Omental fat pad (tissue), 4 donors: ENCODE data around the gene MED16. TPM values are rescaled to one million over a fixed set of nuclear protein-coding genes. Genes with fewer than 3 reads are reported as not detected.

Experiments used
- small RNA-seq: library from RNA; depleted of rRNA; stranded (forward); fragments of <200 nt; gene quantifications from one replicate; pipeline ENCODE3, GENCODE V24; 2016
- total RNA-seq, 4 donors: library from RNA; depleted of rRNA; stranded (reverse); fragments of >200 nt; gene quantifications; one replicate each; pipeline ENCODE4 v1.1.0, GENCODE V29; 2016

The MED16 gene
- total RNA-seq, 4 donors from 2014 or later, result 20.1 to 34.0 (median 24.5) TPM

Small RNA genes lying within 50 kb of the gene (small RNA-seq; reads per million reads assigned to genes)
- 0.39 reads per million for gene RNU6-9

Other genes with a start within 250 kb of the MED16 start
- 10 to 100 TPM; 40.1 to 87.7 (median 47.7) TPM for gene RNF126, start 230.0 kb downstream of the MED16 start, total RNA-seq
- 100 to 1,000 TPM; 120 to 212 (median 152) TPM for gene FSTL3, start 216.8 kb downstream of the MED16 start, total RNA-seq
- under 1 TPM in 1 of 4 donors, not detected in 3; 0.95 TPM for gene PRSS57, start 197.7 kb downstream of the MED16 start, total RNA-seq
- 100 to 1,000 TPM in 1 of 4 donors, 10 to 100 TPM in 3; 44.6 to 119 (median 54.8) TPM for gene PALM, start 184.3 kb downstream of the MED16 start, total RNA-seq
- 1 to 10 TPM in 3 of 4 donors, not detected in 1; 1.4 to 9.6 (median 3.2) TPM for gene MISP, start 142.1 kb downstream of the MED16 start, total RNA-seq
- gene PTBP1, start 95.7 kb downstream of the MED16 start, total RNA-seq, result 100 to 1,000 TPM; 106 to 195 (median 137) TPM
- gene PLPPR3, start 71.2 kb downstream of the MED16 start, total RNA-seq, result not detected
- 1 to 10 TPM in 1 of 4 donors, not detected in 3; 1.1 TPM for gene AZU1, start 65.3 kb downstream of the MED16 start, total RNA-seq
- not detected for gene PRTN3, start 52.2 kb downstream of the MED16 start, total RNA-seq
- 1 to 10 TPM in 2 of 4 donors, under 1 TPM in 1, not detected in 1; 0.72 to 7.7 (median 1.0) TPM for gene ELANE, start 40.9 kb downstream of the MED16 start, total RNA-seq
- gene CFD, start 33.5 kb downstream of the MED16 start, total RNA-seq, result 1,000 to 10,000 TPM; 1,367 to 3,469 (median 2,171) TPM
- gene RNU6-9, start 297 bp upstream of the MED16 start, total RNA-seq, result not detected
- gene R3HDM4, start 20.0 kb upstream of the MED16 start, total RNA-seq, result 10 to 100 TPM; 27.1 to 55.2 (median 44.4) TPM
- gene KISS1R, start 24.1 kb upstream of the MED16 start, total RNA-seq, result under 1 TPM in 1 of 4 donors, not detected in 3; 0.24 TPM
- gene ARID3A, start 32.8 kb upstream of the MED16 start, total RNA-seq, result 10 to 100 TPM in 2 of 4 donors, 1 to 10 TPM in 2; 3.7 to 15.1 (median 7.7) TPM
- 10 to 100 TPM; 22.8 to 69.4 (median 37.5) TPM for gene WDR18, start 91.2 kb upstream of the MED16 start, total RNA-seq
- gene GRIN3B, start 107.2 kb upstream of the MED16 start, total RNA-seq, result under 1 TPM in 1 of 4 donors, not detected in 3; 0.24 TPM
- gene TMEM259, start 127.9 kb upstream of the MED16 start, total RNA-seq, result 100 to 1,000 TPM; 112 to 164 (median 161) TPM
- not detected for gene RNU6-2, start 128.3 kb upstream of the MED16 start, total RNA-seq
- gene CNN2, start 133.4 kb upstream of the MED16 start, total RNA-seq, result 10 to 100 TPM; 39.6 to 75.4 (median 60.8) TPM
- gene ABCA7, start 146.9 kb upstream of the MED16 start, total RNA-seq, result 10 to 100 TPM; 10.3 to 29.8 (median 15.9) TPM
- gene ARHGAP45, start 174.0 kb upstream of the MED16 start, total RNA-seq, result 10 to 100 TPM; 21.4 to 97.6 (median 36.3) TPM
- 100 to 1,000 TPM; 151 to 216 (median 188) TPM for gene POLR2E, start 202.2 kb upstream of the MED16 start, total RNA-seq
- 1,000 to 10,000 TPM in 1 of 4 donors, 100 to 1,000 TPM in 3; 429 to 1,640 (median 892) TPM for gene GPX4, start 210.8 kb upstream of the MED16 start, total RNA-seq